Fibroblast of lung (primary cell): ENCODE data around the gene KNCN.

ENCODE experiments used
- EZH2 ChIP-seq: IDR thresholded peaks from 2 replicates; pipeline ENCODE4 v1.5.1; 2012; ENCODE audit warnings: low read length, control low read depth, mild to moderate bottlenecking; ENCODE audit errors: missing control alignments
- TF ChIP-seq, protein P1 (sequence below), 2 donors: IDR thresholded peaks in 1 of 2; conservative IDR thresholded peaks in 1 of 2; 1 replicate in 1 of 2; 2 replicates in 1 of 2; pipeline ENCODE4 v1.5.1; 2011 to 2012; ENCODE audit warnings: low read length in 2 of 2, control low read depth in 1 of 2, inconsistent platforms in 1 of 2, low read depth in 1 of 2, mild to moderate bottlenecking in 1 of 2

DNA sequence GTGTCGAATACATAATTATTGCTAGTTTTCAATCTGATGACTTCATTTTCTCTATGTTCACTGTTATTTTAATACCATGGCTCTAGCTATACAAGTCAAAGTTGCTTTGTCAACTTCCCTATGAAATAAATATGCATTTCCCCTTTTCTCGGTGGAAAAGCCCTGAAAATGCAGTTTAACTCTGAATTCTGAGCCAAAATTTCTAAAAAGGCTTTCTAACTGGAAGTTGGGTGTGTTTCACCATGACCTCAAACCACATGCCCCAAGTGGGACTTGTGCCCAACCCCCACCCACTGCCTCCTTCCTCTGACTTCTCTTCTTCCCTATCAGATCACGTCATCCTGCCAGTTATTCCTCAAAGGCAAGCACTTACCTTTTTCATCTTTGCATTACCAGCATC lies 43.7 kb upstream of the KNCN start:
- TF ChIP-seq, protein P1, sequence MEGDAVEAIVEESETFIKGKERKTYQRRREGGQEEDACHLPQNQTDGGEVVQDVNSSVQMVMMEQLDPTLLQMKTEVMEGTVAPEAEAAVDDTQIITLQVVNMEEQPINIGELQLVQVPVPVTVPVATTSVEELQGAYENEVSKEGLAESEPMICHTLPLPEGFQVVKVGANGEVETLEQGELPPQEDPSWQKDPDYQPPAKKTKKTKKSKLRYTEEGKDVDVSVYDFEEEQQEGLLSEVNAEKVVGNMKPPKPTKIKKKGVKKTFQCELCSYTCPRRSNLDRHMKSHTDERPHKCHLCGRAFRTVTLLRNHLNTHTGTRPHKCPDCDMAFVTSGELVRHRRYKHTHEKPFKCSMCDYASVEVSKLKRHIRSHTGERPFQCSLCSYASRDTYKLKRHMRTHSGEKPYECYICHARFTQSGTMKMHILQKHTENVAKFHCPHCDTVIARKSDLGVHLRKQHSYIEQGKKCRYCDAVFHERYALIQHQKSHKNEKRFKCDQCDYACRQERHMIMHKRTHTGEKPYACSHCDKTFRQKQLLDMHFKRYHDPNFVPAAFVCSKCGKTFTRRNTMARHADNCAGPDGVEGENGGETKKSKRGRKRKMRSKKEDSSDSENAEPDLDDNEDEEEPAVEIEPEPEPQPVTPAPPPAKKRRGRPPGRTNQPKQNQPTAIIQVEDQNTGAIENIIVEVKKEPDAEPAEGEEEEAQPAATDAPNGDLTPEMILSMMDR (conservative IDR thresholded peaks at IDR 0.05 in 1 of 2, IDR thresholded peaks at IDR 0.05 in 1 of 2; ENCODE audit: low read depth in 1 of 2, low read length in 2 of 2): no peak
- no peak for TF ChIP-seq EZH2
